ENCODE results near the gene TEAD1.

TEAD1 gene

GRCh38 chr11:12666915-12667314, 7.3 kb upstream of the TEAD1 start:
- no peak for DNase-seq (ENCODE audit: low read depth)

GRCh38 chr11:12667646-12668045, 6.6 kb upstream of the TEAD1 start:
- DNase-seq (ENCODE audit: low read depth) = no peak

GRCh38 chr11:12668166-12668565, 6.1 kb upstream of the TEAD1 start:
- DNase-seq (ENCODE audit: low read depth) = no peak

- no peak for DNase-seq (ENCODE audit: low read depth)
These were observed 4.3 kb upstream of the TEAD1 start for GRCh38 chr11:12669930-12670329.

- DNase-seq (ENCODE audit: low read depth) = no peak
These were observed 2.9 kb upstream of the TEAD1 start for GRCh38 chr11:12671370-12671769.

- no peak for DNase-seq (ENCODE audit: low read depth)
These were observed 659 bp upstream of the TEAD1 start for GRCh38 chr11:12673601-12673923.

GRCh38 chr11:12674571-12674935, 332 bp downstream of the TEAD1 start:
- no peak for DNase-seq (ENCODE audit: low read depth)

GRCh38 chr11:12674936-12675696, 895 bp downstream of the TEAD1 start:
- DNase-seq (ENCODE audit: low read depth) = no peak

- DNase-seq (ENCODE audit: low read depth) = no peak
These were observed 1.9 kb downstream of the TEAD1 start for GRCh38 chr11:12675951-12676711.

GRCh38 chr11:12677131-12677530, 2.9 kb downstream of the TEAD1 start:
- no peak for DNase-seq (ENCODE audit: low read depth)

- DNase-seq (ENCODE audit: low read depth) = no peak
These were observed 3.9 kb downstream of the TEAD1 start for GRCh38 chr11:12678092-12678491.

GRCh38 chr11:12678991-12679390, 4.8 kb downstream of the TEAD1 start:
- DNase-seq (ENCODE audit: low read depth) = no peak

GRCh38 chr11:12679471-12679870, 5.2 kb downstream of the TEAD1 start:
- DNase-seq (ENCODE audit: low read depth) = no peak

GRCh38 chr11:12680246-12680939, 6.2 kb downstream of the TEAD1 start:
- no peak for DNase-seq (ENCODE audit: low read depth)

GRCh38 chr11:12680940-12681258, 6.7 kb downstream of the TEAD1 start:
- no peak for DNase-seq (ENCODE audit: low read depth)

- DNase-seq (ENCODE audit: low read depth) = no peak
These were observed 7.2 kb downstream of the TEAD1 start for GRCh38 chr11:12681466-12681865.

- DNase-seq (ENCODE audit: low read depth) = no peak
These were observed 8.1 kb downstream of the TEAD1 start for GRCh38 chr11:12682288-12682687.

GRCh38 chr11:12682737-12683500, 8.7 kb downstream of the TEAD1 start:
- no peak for DNase-seq (ENCODE audit: low read depth)

GRCh38 chr11:12683874-12684273, 9.7 kb downstream of the TEAD1 start:
- DNase-seq (ENCODE audit: low read depth) = no peak

GRCh38 chr11:12684315-12684714, 10.1 kb downstream of the TEAD1 start:
- DNase-seq (ENCODE audit: low read depth) = no peak

- no peak for DNase-seq (ENCODE audit: low read depth)
These were observed 10.6 kb downstream of the TEAD1 start for GRCh38 chr11:12684816-12685215.

GRCh38 chr11:12685229-12685628, 11.0 kb downstream of the TEAD1 start:
- DNase-seq (ENCODE audit: low read depth) = no peak
